Measurements from ENCODE around the gene DCAKD. TPM values are rescaled to one million over a fixed set of nuclear protein-coding genes. Genes with fewer than 3 reads are reported as not detected.
A peak's percentile ranks its signal among the peaks of the same experiment; 100 is the strongest.

The DCAKD gene
- total RNA-seq, 4 donors from 2014 or later: 9.4 to 144 (median 27.4) TPM

DNA sequence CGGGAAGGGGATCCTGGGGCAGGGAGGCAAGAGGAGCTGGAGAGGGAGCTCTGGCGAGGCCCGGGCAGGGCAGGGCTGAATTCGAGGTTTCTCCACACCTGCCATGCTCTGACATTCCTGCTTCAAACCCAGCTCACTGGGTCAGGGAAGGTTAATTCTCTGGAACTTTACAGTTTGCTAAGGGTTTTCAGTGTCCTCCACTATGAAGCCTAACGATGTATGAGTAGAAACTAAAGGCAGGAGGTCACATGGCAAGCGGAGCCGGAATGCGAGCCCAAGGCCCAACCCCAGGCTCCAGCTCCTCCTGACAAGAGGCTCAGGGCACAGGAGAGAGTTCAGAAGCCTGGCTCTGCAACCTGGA is 29.2 kb downstream of the DCAKD start:
- DNase-seq: no peak
- Histone ChIP-seq H3K27me3 (peaks cover 8% of the 10 kb centered on the region), H3K9me3 (no peaks in the 10 kb centered on the region), H3K4me1 (peaks cover 30 to 44% (median 30%) of the 10 kb centered on the region in 4 donors), H3K4me3 (peak overlapping the region in 2 of 4 donors; percentile 35 to 51), H3K27ac (peak overlapping the region; percentile 76 to 85 (median 83)), H3K36me3 (no peaks in the 10 kb centered on the region)
- TF ChIP-seq POLR2AphosphoS5 (IDR thresholded peaks at IDR 0.05): no peak
- no peak for TF ChIP-seq POLR2A (IDR thresholded peaks at IDR 0.05)
- TF ChIP-seq, protein P1, sequence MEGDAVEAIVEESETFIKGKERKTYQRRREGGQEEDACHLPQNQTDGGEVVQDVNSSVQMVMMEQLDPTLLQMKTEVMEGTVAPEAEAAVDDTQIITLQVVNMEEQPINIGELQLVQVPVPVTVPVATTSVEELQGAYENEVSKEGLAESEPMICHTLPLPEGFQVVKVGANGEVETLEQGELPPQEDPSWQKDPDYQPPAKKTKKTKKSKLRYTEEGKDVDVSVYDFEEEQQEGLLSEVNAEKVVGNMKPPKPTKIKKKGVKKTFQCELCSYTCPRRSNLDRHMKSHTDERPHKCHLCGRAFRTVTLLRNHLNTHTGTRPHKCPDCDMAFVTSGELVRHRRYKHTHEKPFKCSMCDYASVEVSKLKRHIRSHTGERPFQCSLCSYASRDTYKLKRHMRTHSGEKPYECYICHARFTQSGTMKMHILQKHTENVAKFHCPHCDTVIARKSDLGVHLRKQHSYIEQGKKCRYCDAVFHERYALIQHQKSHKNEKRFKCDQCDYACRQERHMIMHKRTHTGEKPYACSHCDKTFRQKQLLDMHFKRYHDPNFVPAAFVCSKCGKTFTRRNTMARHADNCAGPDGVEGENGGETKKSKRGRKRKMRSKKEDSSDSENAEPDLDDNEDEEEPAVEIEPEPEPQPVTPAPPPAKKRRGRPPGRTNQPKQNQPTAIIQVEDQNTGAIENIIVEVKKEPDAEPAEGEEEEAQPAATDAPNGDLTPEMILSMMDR (IDR thresholded peaks at IDR 0.05): peak in 4 of 5 experiments; percentile 7 to 47 (median 26)
- no peak for TF ChIP-seq EP300 (IDR thresholded peaks at IDR 0.05; ENCODE audit: low read depth)
- in situ Hi-C loops (cut with MboI; ENCODE audit: low pct_ligation_motif_present in 1 of 4, low pct_unique_long_range_greater_than_20kb in 1 of 4, low sequenced_read_pairs in 3 of 4) (loop anchor here in 2 of 4 donors (5.0 to 10.0 kb wide), 2 partner anchors 97 to 100 kb away; no protein-coding TSS in a partner anchor), intact Hi-C loops (cut with DNase I; ENCODE audit: low total_unique reads) (loop anchor here (2.0 to 5.0 kb wide), 3 partner anchors 75 to 250 kb away; no protein-coding TSS in a partner anchor)
- WGBS, 2 donors (ENCODE audit: low coverage in 1 of 2): 50% methylated on average over 8 of the region's 8 CpGs; no CpG with 5 or more reads in 1 of the 2 donors

- in situ Hi-C loops (cut with MboI; ENCODE audit: low pct_ligation_motif_present in 1 of 4, low pct_unique_long_range_greater_than_20kb in 1 of 4, low sequenced_read_pairs in 3 of 4) (loop anchor here in 2 of 4 donors (5.0 to 10.0 kb wide), 2 partner anchors 97 to 99 kb away; no protein-coding TSS in a partner anchor), intact Hi-C loops (cut with DNase I; ENCODE audit: low total_unique reads) (loop anchor here (2.0 to 5.0 kb wide), 3 partner anchors 76 to 249 kb away; no protein-coding TSS in a partner anchor)
- H3K36me3 ChIP-seq: no peaks in the 10 kb centered on the region
- peaks cover 30 to 44% (median 30%) of the 10 kb centered on the region in 4 donors for H3K4me1 ChIP-seq
- TF ChIP-seq POLR2AphosphoS5 (IDR thresholded peaks at IDR 0.05) (peak in 2 of 3 donors; percentile 43 to 64), EP300 (IDR thresholded peaks at IDR 0.05; ENCODE audit: low read depth) (no peak), POLR2A (IDR thresholded peaks at IDR 0.05) (peak; percentile 33)
- TF ChIP-seq, protein P1 (IDR thresholded peaks at IDR 0.05): peak in 4 of 5 experiments; percentile 65 to 90 (median 87)
- H3K27ac ChIP-seq: peak overlapping the region; percentile 76 to 85 (median 83)
- H3K4me3 ChIP-seq: peak overlapping the region in 3 of 4 donors; percentile 33 to 51 (median 35)
- 4 to 20% methylated on average over 1 to 48 of the region's 57 CpGs for WGBS, 2 donors (ENCODE audit: low coverage in 1 of 2)
- H3K27me3 ChIP-seq: peaks cover 8% of the 10 kb centered on the region
- H3K9me3 ChIP-seq: no peaks in the 10 kb centered on the region
- DNase-seq: peak; percentile 72
These were observed 29.7 kb downstream of the DCAKD start for GRCh38 chr17:45021607-45022287.

- no peaks in the 10 kb centered on the region for H3K36me3 ChIP-seq
- TF ChIP-seq POLR2A (IDR thresholded peaks at IDR 0.05) (no peak), POLR2AphosphoS5 (IDR thresholded peaks at IDR 0.05) (no peak), EP300 (IDR thresholded peaks at IDR 0.05; ENCODE audit: low read depth) (no peak)
- TF ChIP-seq, protein P1 (IDR thresholded peaks at IDR 0.05): no peak
- WGBS, 2 donors (ENCODE audit: low coverage in 1 of 2): 50% methylated on average over 16 of the region's 17 CpGs; no CpG with 5 or more reads in 1 of the 2 donors
- peak overlapping the region; percentile 76 to 85 (median 83) for H3K27ac ChIP-seq
- peaks cover 30 to 44% (median 30%) of the 10 kb centered on the region in 4 donors for H3K4me1 ChIP-seq
- peaks cover 8% of the 10 kb centered on the region for H3K27me3 ChIP-seq
- in situ Hi-C loops (cut with MboI; ENCODE audit: low pct_ligation_motif_present in 1 of 4, low pct_unique_long_range_greater_than_20kb in 1 of 4, low sequenced_read_pairs in 3 of 4) (loop anchor here in 2 of 4 donors (5.0 to 10.0 kb wide), 2 partner anchors 96 to 98 kb away; no protein-coding TSS in a partner anchor), intact Hi-C loops (cut with DNase I; ENCODE audit: low total_unique reads) (loop anchor here (5.0 kb wide), 2 partner anchors 77 to 248 kb away; no protein-coding TSS in a partner anchor)
- H3K9me3 ChIP-seq: no peaks in the 10 kb centered on the region
- peak; percentile 34 for DNase-seq
- H3K4me3 ChIP-seq: no peak overlapping the region
These were observed 30.9 kb downstream of the DCAKD start for GRCh38 chr17:45020354-45021138.
